Dendritic cell treated with granulocyte-macrophage colony-stimulating factor and Interleukin-4, amounts not matched to agents 40 ng/mL and 50 ng/mL, for 4 days (primary cell): Measurements from ENCODE around the gene LPCAT3.

ENCODE experiments used
- H3K27ac Mint-ChIP-seq: one replicate; pipeline ENCODE4 v1.8.0; 2022; ENCODE audit warnings: mild to moderate bottlenecking, mixed read lengths
- H3K27me3 Mint-ChIP-seq: one replicate; pipeline ENCODE4 v1.8.0; 2022; ENCODE audit warnings: mild to moderate bottlenecking, mixed read lengths
- H3K36me3 Mint-ChIP-seq: one replicate; pipeline ENCODE4 v1.8.0; 2022; ENCODE audit warnings: low read depth, mixed read lengths
- H3K4me1 Mint-ChIP-seq: one replicate; pipeline ENCODE4 v1.8.0; 2022; ENCODE audit warnings: low read depth, mixed read lengths
- H3K4me3 Mint-ChIP-seq: one replicate; pipeline ENCODE4 v1.8.0; 2022; ENCODE audit warnings: mild to moderate bottlenecking, moderate library complexity, mixed read lengths
- H3K9me3 Mint-ChIP-seq: one replicate; pipeline ENCODE4 v1.8.0; 2022; ENCODE audit warnings: mixed read lengths
- intact Hi-C: fragments of 100-400 bp; cut with micrococcal nuclease; formaldehyde crosslinking; loops from one replicate; pipeline ENCODE4 v1.15.0; 2022

Gene LPCAT3

GRCh38 chr12:6944381-6945186 is 73.7 kb downstream of the LPCAT3 start:
- no peaks in the 10 kb centered on the region for H3K9me3 Mint-ChIP-seq
- H3K4me3 Mint-ChIP-seq = peak overlapping the region; percentile 70
- peak overlapping the region; percentile 99 for H3K27ac Mint-ChIP-seq
- H3K4me1 Mint-ChIP-seq = peaks cover 73% of the 10 kb centered on the region
- no peaks in the 10 kb centered on the region for H3K27me3 Mint-ChIP-seq
- H3K36me3 Mint-ChIP-seq = peaks cover 20% of the 10 kb centered on the region
- intact Hi-C loops = loop anchor here (1.0 to 5.0 kb wide), 3 partner anchors 17 to 168 kb away; no protein-coding TSS in a partner anchor

- H3K4me1 Mint-ChIP-seq = peaks cover 72% of the 10 kb centered on the region
- peaks cover 27% of the 10 kb centered on the region for H3K36me3 Mint-ChIP-seq
- H3K27ac Mint-ChIP-seq = peak within 1 kb of the TSS; percentile 99
- intact Hi-C loops = loop anchor here (1.0 to 5.0 kb wide), 3 partner anchors 17 to 168 kb away; no protein-coding TSS in a partner anchor
- H3K4me3 Mint-ChIP-seq = peak within 1 kb of the TSS; percentile 70
- no peaks in the 10 kb centered on the region for H3K27me3 Mint-ChIP-seq
- H3K9me3 Mint-ChIP-seq = no peaks in the 10 kb centered on the region
Observed at GRCh38 chr12:6943722-6944380, 74.4 kb downstream of the LPCAT3 start, which contains the start of the genes C12orf57 and RNU7-1. C12orf57 (plus strand) TSS chr12:6944022; CDS start chr12:6944122, 100 bp downstream. RNU7-1 (plus strand) TSS chr12:6943816.

GRCh38 chr12:6943389-6943721 is 74.9 kb downstream of the LPCAT3 start:
- Mint-ChIP-seq H3K27me3 (no peaks in the 10 kb centered on the region), H3K4me1 (peaks cover 70% of the 10 kb centered on the region), H3K4me3 (peak overlapping the region; percentile 70), H3K36me3 (peaks cover 27% of the 10 kb centered on the region), H3K27ac (peak overlapping the region; percentile 99), H3K9me3 (no peaks in the 10 kb centered on the region)
- intact Hi-C loops = loop anchor here (5.0 kb wide), 1 partner anchor 169 kb away; no protein-coding TSS in a partner anchor

- Mint-ChIP-seq H3K9me3 (no peaks in the 10 kb centered on the region), H3K27ac (peak overlapping the region; percentile 99), H3K36me3 (peaks cover 27% of the 10 kb centered on the region), H3K4me3 (no peak overlapping the region), H3K27me3 (no peaks in the 10 kb centered on the region), H3K4me1 (peaks cover 65% of the 10 kb centered on the region)
- intact Hi-C loops = loop anchor here (5.0 kb wide), 1 partner anchor 170 kb away; no protein-coding TSS in a partner anchor
Observed at GRCh38 chr12:6942331-6942665, 76.0 kb downstream of the LPCAT3 start.

GRCh38 chr12:6941782-6942181 is 76.5 kb downstream of the LPCAT3 start:
- Mint-ChIP-seq H3K4me3 (no peak overlapping the region), H3K27ac (peak overlapping the region; percentile 99), H3K27me3 (no peaks in the 10 kb centered on the region), H3K4me1 (peaks cover 64% of the 10 kb centered on the region), H3K9me3 (no peaks in the 10 kb centered on the region), H3K36me3 (peaks cover 30% of the 10 kb centered on the region)
- intact Hi-C loops = loop anchor here (5.0 kb wide), 1 partner anchor 171 kb away; no protein-coding TSS in a partner anchor

- no peak overlapping the region for H3K27ac Mint-ChIP-seq
- H3K36me3 Mint-ChIP-seq = peaks cover 35% of the 10 kb centered on the region
- H3K27me3 Mint-ChIP-seq = no peaks in the 10 kb centered on the region
- no peaks in the 10 kb centered on the region for H3K9me3 Mint-ChIP-seq
- peaks cover 64% of the 10 kb centered on the region for H3K4me1 Mint-ChIP-seq
- H3K4me3 Mint-ChIP-seq = no peak overlapping the region
- intact Hi-C loops = loop anchor here (5.0 kb wide), 1 partner anchor 171 kb away; no protein-coding TSS in a partner anchor
Observed at GRCh38 chr12:6941267-6941666, 77.0 kb downstream of the LPCAT3 start.

- Mint-ChIP-seq H3K27ac (peak overlapping the region; percentile 87), H3K36me3 (peaks cover 56% of the 10 kb centered on the region), H3K27me3 (peaks cover 2% of the 10 kb centered on the region), H3K4me3 (no peak overlapping the region), H3K4me1 (peaks cover 70% of the 10 kb centered on the region), H3K9me3 (no peaks in the 10 kb centered on the region)
- intact Hi-C loops = loop anchor here (2.0 to 5.0 kb wide), 2 partner anchors 14 to 72 kb away; partner anchors contain the start of gene TPI1
Observed at GRCh38 chr12:6939191-6939540, 79.1 kb downstream of the LPCAT3 start.

- Mint-ChIP-seq H3K4me1 (peaks cover 70% of the 10 kb centered on the region), H3K4me3 (peak overlapping the region; percentile 79), H3K9me3 (no peaks in the 10 kb centered on the region), H3K27me3 (peaks cover 2% of the 10 kb centered on the region), H3K36me3 (peaks cover 62% of the 10 kb centered on the region), H3K27ac (peak overlapping the region; percentile 87)
- intact Hi-C loops = loop anchor here (2.0 to 5.0 kb wide), 2 partner anchors 14 to 71 kb away; partner anchors contain the start of gene TPI1
Observed at GRCh38 chr12:6938353-6939190, 79.7 kb downstream of the LPCAT3 start.

- Mint-ChIP-seq H3K36me3 (peaks cover 63% of the 10 kb centered on the region), H3K9me3 (no peaks in the 10 kb centered on the region), H3K4me1 (peaks cover 65% of the 10 kb centered on the region), H3K27ac (peak overlapping the region; percentile 87), H3K4me3 (peak overlapping the region; percentile 79), H3K27me3 (peaks cover 2% of the 10 kb centered on the region)
- intact Hi-C loops = loop anchor here (2.0 to 5.0 kb wide), 2 partner anchors 13 to 70 kb away; partner anchors contain the start of gene TPI1
Observed at GRCh38 chr12:6937481-6938352, 80.6 kb downstream of the LPCAT3 start.

- Mint-ChIP-seq H3K27ac (peak overlapping the region; percentile 87), H3K9me3 (no peaks in the 10 kb centered on the region), H3K4me3 (peak overlapping the region; percentile 79), H3K27me3 (peaks cover 2% of the 10 kb centered on the region), H3K36me3 (peaks cover 63% of the 10 kb centered on the region), H3K4me1 (peaks cover 57% of the 10 kb centered on the region)
- intact Hi-C loops = loop anchor here (5.0 kb wide), 1 partner anchor 70 kb away; the partner anchor contains the start of gene TPI1
Observed at GRCh38 chr12:6936636-6937480, 81.4 kb downstream of the LPCAT3 start.

GRCh38 chr12:6936194-6936635 is 82.1 kb downstream of the LPCAT3 start:
- peak overlapping the region; percentile 79 for H3K4me3 Mint-ChIP-seq
- no peaks in the 10 kb centered on the region for H3K9me3 Mint-ChIP-seq
- H3K27me3 Mint-ChIP-seq = peaks cover 2% of the 10 kb centered on the region
- H3K36me3 Mint-ChIP-seq = peaks cover 60% of the 10 kb centered on the region
- peaks cover 57% of the 10 kb centered on the region for H3K4me1 Mint-ChIP-seq
- intact Hi-C loops = loop anchor here (5.0 kb wide), 1 partner anchor 69 kb away; the partner anchor contains the start of gene TPI1
- peak overlapping the region; percentile 87 for H3K27ac Mint-ChIP-seq
